ENCODE results near the gene TNNC1. TPM values are rescaled to one million over a fixed set of nuclear protein-coding genes. Genes with fewer than 3 reads are reported as not detected.

The TNNC1 gene
- total RNA-seq (2014; rRNA removed; shearing (Covaris generic)): not detected in 2 replicates

DNA sequence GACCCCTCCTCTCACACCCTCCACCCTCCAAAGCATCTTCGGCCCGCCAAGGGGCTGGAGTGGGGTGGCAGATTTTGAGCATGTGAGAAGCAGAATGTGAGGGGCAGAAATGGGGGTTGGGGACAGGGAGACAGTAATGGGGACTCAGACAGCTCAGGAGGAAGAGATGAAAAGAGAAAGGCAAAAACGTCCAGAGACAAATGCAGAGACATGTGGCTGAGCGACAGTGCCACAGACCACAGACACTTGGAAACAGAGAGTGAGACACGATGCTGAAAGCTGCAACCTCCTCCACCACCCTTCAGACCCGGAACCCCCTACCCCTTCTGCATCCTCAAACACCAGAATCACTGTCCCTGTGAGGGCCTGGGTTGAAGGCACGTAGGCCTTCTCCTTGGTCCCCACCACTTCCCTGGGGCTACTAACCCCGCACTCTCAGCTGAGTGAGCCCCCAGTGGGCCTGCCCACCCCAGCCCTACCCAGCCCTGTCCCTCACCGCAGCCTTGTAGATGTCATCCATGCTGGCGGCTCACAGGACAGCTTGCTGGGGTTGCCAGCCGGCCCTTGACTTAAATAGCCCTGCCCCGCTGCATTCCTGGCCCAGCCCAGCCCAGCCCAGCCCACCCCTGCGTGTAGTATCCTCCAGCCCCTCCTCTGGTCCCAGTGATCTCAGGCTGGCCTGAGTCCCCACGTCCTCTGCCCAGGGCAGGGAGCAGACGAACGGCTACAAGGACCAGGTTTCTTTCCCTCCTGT lies at the start of gene TNNC1:
TSS of gene TNNC1 (minus strand) at position 546 of the 754 bp plus-strand sequence. CDS start at position 520, 26 bp downstream.
- no peak for DNase-seq (ENCODE audit: low read depth)

DNA sequence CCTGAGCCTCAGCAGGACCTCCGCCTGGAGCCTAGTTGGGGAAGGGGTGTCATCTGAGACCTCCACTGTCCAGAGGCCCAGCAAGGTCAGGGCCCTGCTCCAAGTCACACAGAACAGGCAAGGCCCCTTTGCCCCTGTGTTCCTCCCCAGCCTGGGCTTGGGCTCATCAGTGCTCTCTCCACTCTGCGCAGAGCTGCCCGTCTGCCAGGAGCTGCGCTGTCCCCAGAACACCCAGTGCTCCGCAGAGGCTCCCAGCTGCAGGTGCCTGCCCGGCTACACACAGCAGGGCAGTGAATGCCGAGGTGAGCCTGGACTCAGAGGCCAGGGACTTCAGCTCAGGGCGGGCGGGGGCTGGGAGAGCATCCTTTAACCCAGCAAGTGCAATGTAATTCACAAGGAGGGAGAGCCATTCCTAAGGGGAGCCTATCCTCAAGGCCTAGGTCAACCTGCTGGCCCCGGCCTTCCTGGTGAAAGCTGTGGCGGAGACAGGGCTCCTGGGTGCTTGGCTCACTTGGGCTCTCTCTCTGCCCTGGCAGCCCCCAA lies 49.0 kb upstream of the TNNC1 start:
- no peak for DNase-seq (ENCODE audit: low read depth)

DNA sequence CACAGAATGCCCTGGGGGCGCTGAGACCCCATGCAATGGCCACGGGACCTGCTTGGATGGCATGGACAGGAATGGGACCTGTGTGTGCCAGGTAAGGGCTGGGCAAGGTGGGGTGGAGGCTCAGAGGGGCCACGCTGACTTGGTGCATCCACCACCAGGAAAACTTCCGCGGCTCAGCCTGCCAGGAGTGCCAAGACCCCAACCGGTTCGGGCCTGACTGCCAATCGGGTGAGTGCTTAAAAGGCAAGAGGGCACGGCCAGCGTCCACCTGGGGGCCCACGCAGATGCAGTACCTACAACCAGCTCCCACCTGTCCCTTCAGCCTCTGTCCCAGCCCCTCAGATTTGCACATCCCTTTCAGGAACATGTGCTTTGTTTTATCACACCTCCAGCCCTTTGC lies 48.2 kb upstream of the TNNC1 start:
- no peak for DNase-seq (ENCODE audit: low read depth)

DNA sequence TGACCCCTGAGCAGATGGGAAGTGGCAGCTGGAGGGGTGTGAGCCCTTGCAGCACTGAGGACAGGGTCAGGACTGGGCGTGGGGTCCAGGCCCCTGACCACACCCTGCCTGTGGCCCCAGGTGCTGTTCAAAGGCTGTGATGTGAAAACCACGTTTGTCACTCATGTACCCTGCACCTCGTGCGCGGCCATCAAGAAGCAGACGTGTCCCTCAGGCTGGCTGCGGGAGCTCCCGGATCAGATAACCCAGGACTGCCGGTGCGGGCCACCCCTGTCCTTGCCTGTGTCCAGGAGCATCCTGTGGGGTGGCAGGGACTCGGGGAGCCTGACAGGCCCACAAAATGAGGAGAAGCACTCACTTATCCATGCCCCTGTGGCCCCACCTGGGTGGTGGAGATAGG lies 47.2 kb upstream of the TNNC1 start:
- DNase-seq (ENCODE audit: low read depth): no peak

DNA sequence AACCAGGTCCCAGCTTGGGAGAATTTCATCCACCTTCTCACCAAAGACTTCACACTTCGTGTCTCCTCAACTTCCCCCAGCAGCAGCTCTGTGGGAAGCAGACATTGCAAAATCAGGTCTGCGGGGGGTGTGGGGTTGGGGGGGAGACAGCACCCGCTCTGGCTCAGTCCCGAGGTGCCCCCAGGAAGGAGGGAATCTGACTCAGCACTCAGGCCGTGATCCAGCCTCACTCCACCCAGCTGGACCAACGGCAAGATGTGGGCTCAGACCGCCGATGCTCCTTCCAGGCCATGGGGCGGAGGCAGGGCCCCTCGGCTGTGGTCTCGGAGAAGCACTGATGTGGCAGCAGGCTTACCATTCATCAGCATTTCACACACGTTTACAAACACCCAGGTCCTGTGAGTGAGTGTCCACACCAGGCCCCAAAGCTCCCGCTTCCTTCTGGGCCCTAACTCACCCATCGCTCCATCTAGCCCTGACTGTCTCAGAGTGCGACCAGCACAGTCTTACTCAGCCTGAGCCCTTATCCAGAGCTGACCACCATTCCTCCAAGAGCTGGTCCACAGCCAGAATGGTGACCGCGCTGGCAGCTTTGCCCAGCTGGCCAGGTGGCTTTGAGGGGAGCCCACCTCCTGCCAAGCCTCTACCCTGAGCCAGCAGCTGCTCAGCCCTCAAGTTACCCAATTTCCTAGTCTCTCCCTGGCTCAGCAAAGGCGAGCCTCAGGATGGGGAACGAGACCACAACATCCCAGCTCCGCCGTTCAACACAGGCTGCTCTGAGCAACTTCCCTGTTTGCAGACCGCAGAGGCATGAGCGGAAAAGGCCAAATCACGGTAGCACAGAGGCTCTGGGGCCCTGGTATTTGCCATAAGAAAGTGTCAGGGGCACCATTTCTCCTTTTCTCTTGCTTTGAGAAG lies 44.6 kb upstream of the TNNC1 start:
- DNase-seq (ENCODE audit: low read depth): peak; percentile 65

DNA sequence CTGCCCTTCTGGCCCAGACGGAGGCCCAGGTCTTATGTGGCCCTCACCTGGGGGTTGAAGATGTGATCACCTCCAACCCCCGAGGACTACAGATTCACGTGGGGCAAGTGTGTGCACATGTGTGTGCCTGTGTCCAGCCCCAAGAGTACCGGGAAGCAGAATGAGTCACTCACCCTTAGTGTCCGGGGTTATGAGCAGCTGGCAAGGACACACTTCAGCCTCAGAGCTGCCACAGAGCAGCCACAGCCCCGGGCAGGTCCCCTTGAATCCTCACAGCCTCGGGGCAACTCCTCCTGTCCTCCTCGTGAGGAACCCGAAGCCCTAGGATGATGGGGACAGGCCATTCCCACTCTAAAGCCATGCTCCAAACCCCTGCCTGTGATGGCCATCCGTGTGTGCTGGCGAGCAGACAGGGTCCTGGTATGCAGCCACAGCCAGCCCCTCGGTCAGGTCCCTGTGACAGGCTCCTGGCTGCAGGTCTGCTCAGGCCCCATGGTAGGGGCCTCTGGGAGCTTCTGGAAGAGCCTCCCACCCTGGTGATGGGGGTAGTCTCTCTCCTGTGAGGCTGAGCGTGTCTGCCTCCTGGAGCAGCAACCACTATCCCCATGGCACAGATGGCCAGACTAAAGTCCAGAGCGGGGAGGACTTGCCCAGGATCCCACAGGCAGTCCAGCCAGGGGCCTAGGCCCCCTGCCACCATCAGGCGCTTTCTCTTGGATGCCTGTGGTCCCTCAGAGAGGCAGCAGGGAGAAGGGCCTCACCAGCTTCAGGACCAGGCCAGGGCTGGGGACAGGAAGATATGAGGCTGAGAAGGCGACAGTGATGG lies 42.1 kb upstream of the TNNC1 start:
- peak; percentile 75 for DNase-seq (ENCODE audit: low read depth)

DNA sequence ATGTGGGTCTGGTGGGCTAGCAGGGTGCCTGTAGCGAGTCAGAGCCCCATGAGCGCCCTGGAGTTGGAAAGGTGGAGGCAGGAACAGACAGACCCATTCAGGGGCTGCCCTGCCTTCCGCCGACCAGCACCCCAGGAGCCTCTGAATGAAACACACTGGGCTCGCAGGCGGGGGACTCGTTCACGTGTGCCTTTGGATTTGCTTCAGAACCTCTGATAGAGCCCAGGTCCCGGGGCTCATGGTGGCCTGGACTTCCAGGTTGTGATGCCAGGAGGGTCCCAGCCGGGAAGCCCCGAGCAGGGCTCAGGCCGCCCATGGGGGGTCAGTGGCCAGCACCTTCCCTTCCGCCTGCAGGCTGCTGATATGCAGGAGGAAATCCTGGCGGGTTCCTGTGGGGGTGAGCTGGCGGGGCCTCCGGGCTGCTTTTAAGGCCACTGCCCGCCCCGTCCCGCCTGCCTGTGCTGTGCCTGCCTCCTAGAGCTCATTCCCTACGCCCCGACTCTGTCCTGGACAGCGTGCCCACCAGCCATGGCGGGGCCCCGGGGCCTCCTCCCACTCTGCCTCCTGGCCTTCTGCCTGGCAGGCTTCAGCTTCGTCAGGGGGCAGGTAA lies 41.1 kb upstream of the TNNC1 start, which contains the start of gene STAB1:
TSS of gene STAB1 (plus strand) at position 453 of the 610 bp plus-strand sequence. CDS start at position 529, 76 bp downstream.
- no peak for DNase-seq (ENCODE audit: low read depth)

DNA sequence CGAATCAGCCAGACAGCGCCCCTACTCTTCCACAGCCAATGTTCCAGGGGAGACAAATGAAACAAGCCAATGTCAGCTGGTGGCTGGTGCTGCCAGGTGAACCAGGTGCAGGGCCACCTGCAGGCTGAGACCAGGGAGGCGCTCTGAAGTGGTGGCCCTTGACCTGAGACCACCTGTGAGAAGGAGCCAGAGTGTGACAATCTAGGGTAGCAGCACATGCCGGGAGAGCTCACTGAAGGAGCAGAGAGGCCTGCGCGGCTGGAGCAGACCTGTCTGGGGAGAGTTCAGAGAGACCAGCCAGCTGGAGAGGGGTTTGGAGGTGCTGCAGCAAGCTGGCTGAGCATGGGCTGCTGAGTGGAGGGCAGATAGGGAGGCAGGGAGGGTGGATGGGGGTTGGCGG lies 40.6 kb upstream of the TNNC1 start:
- no peak for DNase-seq (ENCODE audit: low read depth)

DNA sequence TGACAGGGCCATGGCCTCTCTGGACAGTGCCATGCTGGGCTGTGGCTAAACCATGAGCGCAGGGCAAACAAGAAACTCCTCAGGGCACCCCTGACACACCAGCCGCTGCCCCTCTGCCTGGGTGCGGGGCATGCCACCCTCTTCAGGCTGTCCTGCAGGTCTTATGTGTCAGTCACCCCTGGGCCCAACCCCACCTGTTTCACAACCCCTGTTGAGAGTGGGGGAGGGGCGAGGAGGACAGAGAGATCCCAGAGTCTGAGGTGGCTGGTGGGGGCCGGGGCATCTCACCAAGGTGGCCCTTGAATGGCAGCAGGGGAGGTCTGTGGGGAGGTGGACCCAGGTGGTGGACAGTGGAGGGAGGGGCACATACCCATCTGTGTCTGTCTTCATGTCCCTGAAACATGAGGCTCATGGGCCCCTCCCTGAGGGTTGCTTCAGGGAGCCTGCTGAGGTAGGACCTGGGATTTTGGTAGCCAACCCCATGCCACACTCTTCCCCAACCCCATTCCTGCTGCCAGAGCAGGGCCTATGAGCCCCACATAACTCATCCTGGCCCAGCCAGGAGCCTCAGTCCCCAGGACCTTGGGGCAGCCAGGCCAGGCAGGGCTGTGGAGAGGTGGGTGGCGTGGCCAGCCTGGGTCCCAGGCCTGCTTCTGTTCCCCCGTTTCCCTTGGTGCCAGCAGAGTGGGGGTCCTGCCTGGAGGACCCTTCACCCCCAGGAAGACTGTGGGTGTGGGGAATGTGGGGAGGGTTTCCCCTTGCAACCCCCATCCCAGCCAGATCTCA lies 39.6 kb upstream of the TNNC1 start:
- no peak for DNase-seq (ENCODE audit: low read depth)

DNA sequence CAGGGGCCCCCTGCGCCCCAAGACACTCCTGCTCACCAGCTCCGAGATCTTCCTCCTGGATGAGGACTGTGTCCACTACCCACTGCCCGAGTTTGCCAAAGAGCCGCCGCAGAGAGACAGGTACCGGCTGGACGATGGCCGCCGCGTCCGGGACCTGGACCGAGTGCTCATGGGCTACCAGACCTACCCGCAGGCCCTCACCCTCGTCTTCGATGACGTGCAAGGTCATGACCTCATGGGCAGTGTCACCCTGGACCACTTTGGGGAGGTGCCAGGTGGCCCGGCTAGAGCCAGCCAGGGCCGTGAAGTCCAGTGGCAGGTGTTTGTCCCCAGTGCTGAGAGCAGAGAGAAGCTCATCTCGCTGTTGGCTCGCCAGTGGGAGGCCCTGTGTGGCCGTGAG lies 38.2 kb upstream of the TNNC1 start:
- no peak for DNase-seq (ENCODE audit: low read depth)

DNA sequence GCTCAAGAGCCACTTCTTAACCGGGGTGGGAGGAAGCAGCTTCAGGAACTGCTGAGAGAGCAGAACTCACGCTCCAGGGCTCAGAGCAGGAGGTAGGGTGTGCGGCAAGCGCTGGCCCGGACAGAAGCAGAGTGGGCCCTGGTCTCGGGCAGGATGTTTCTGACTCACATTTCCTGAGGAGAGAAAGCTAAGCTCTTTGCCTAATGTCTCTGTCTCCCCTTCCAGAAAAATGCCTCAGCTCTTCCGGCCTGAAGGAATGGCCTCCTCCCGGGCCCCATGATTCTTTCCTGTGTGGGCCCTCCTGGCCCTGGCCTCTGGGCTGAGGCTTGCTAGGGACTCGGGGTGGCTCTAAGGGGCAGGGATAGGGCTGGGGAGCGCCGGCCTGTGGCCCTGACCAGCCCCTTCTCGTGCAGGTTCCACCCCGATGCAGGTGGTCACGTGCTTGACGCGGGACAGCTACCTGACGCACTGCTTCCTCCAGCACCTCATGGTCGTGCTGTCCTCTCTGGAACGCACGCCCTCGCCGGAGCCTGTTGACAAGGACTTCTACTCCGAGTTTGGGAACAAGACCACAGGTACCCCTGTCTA lies 37.2 kb upstream of the TNNC1 start:
- DNase-seq (ENCODE audit: low read depth): no peak

DNA sequence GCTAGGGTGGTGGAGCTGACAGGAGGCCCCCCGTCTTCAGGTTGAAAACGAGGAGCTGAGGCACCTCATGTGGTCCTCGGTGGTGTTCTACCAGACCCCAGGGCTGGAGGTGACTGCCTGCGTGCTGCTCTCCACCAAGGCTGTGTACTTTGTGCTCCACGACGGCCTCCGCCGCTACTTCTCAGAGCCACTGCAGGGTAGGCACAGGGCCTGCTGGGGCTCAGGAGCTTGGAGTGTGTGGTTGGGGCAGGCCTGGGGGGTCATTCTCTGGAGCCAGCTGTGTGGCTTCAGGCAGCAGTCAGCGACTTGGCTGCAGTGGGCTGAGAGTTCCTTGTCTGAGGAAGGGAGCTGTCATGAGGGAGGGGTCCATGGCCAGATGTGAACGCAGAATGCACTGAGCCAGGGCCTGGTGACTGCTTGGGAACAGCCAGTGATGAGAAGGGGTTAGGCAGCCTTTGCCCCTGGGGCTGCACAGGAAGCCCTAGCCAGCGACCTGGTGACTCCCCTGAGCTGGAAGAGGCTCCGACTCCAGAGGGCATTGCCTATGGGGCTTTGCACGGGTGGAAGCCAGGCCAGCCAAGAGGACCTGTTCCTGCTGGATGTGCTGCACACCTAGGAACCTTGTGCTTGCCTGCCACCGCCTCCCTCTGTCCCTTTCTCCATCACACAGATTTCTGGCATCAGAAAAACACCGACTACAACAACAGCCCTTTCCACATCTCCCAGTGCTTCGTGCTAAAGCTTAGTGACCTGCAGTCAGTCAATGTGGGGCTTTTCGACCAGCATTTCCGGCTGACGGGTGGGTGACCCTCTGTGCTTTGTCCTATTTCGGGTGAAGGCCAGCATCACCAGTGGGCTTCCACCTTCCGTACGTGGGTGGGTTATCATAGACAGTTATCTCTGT lies 36.4 kb upstream of the TNNC1 start:
- DNase-seq (ENCODE audit: low read depth): no peak

DNA sequence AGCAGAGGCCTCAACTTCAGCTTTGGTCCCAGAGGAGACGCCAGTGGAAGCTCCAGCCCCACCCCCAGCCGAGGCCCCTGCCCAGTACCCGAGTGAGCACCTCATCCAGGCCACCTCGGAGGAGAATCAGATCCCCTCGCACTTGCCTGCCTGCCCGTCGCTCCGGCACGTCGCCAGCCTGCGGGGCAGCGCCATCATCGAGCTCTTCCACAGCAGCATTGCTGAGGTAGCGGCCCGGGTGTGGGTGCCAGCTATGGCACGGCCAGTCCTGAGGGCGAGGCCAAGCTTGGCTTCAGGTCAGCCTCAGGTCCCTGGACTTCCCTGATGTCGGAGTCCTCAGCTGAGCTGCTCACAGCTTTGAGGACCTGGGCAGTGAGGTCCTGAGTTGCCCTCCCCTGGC lies 35.6 kb upstream of the TNNC1 start:
- no peak for DNase-seq (ENCODE audit: low read depth)

DNA sequence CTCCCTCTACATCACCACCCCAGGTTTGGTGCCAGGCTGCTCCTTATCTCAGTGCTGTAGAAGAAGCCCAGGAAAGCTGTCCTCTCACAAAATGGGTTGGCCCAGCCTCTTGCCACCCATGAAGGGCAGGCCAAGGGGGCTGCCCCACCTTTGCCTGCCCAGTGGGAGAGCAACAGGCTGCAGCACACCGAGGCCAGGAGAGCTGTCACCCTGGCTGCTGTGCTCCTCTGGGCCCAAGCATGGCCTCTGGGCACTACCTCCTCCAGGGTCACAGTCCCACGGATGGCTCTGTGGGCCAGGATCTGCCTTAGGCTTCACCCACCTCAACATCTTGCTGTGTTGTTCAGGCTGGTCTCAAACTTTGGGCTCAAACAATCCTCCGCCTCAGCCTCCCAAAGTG lies 34.9 kb upstream of the TNNC1 start:
- no peak for DNase-seq (ENCODE audit: low read depth)

DNA sequence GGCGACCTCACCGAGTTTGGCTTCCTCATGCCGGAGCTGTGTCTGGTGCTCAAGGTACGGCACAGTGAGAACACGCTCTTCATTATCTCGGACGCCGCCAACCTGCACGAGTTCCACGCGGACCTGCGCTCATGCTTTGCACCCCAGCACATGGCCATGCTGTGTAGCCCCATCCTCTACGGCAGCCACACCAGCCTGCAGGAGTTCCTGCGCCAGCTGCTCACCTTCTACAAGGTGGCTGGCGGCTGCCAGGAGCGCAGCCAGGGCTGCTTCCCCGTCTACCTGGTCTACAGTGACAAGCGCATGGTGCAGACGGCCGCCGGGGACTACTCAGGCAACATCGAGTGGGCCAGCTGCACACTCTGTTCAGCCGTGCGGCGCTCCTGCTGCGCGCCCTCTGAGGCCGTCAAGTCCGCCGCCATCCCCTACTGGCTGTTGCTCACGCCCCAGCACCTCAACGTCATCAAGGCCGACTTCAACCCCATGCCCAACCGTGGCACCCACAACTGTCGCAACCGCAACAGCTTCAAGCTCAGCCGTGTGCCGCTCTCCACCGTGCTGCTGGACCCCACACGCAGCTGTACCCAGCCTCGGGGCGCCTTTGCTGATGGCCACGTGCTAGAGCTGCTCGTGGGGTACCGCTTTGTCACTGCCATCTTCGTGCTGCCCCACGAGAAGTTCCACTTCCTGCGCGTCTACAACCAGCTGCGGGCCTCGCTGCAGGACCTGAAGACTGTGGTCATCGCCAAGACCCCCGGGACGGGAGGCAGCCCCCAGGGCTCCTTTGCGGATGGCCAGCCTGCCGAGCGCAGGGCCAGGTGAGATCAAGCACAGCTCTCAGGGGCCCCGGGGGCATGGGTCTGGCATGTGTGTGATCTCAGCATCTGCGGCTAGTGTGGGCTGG lies 34.2 kb upstream of the TNNC1 start:
- no peak for DNase-seq (ENCODE audit: low read depth)

DNA sequence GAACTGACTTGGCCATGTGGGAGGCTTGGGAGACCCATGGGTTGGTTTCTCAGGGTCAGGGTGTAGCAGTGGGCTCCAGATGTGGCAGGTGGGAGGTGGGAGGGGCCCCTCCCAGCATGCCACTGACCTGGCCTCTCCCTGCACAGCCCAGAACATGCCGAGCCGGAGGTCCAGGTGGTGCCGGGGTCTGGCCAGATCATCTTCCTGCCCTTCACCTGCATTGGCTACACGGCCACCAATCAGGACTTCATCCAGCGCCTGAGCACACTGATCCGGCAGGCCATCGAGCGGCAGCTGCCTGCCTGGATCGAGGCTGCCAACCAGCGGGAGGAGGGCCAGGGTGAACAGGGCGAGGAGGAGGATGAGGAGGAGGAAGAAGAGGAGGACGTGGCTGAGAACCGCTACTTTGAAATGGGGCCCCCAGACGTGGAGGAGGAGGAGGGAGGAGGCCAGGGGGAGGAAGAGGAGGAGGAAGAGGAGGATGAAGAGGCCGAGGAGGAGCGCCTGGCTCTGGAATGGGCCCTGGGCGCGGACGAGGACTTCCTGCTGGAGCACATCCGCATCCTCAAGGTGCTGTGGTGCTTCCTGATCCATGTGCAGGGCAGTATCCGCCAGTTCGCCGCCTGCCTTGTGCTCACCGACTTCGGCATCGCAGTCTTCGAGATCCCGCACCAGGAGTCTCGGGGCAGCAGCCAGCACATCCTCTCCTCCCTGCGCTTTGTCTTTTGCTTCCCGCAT lies 33.4 kb upstream of the TNNC1 start:
- no peak for DNase-seq (ENCODE audit: low read depth)

Measured in M059J (cell line).